ENCODE results near the gene U2SURP. TPM values are rescaled to one million over a fixed set of nuclear protein-coding genes. Genes with fewer than 3 reads are reported as not detected.

The U2SURP gene
- total RNA-seq, 1 experiment from 2014 or later: 168 TPM

GRCh38 chr3:142984255-142984654 lies 17.1 kb upstream of the U2SURP start:
- no peak overlapping the region for H2AK5ac ChIP-seq (ENCODE audit: insufficient read length, low read length)
- no peak overlapping the region for H3T11ph ChIP-seq (ENCODE audit: low read length)
- no peak overlapping the region for H2AFZ ChIP-seq (ENCODE audit: low read length)
- no peak for TF ChIP-seq CTCF (conservative IDR thresholded peaks at IDR 0.05)
- no peaks in the 10 kb centered on the region for H3K9me3 Mint-ChIP-seq
- no peak for DNase-seq
- H3K79me2 ChIP-seq (ENCODE audit: insufficient read depth, low read length): no peaks in the 10 kb centered on the region
- no peak overlapping the region for H3K4ac ChIP-seq (ENCODE audit: low read depth, low read length)
- H3K27ac Mint-ChIP-seq: no peak overlapping the region; a peak in 1 of 7 replicates
- H3K18ac ChIP-seq (ENCODE audit: insufficient read length, low read depth, low read length): no peak overlapping the region
- H4K91ac ChIP-seq (ENCODE audit: insufficient read length, low read depth, low read length): no peak overlapping the region
- no peak overlapping the region for H3K9ac ChIP-seq (ENCODE audit: extremely low read depth, insufficient read length, low read length)
- no peak overlapping the region for H2BK20ac ChIP-seq (ENCODE audit: low read depth, low read length, poor library complexity, severe bottlenecking)
- H3K9me3 ChIP-seq (ENCODE audit: control insufficient read depth, low read depth, low read length): no peaks in the 10 kb centered on the region
- H3K4me1 ChIP-seq (ENCODE audit: insufficient read depth, low read length): no peaks in the 10 kb centered on the region
- H2BK120ac ChIP-seq (ENCODE audit: low read depth, low read length, poor library complexity, severe bottlenecking): no peak overlapping the region
- WGBS (ENCODE audit: extremely low coverage, insufficient read length, low lambda C conversion rate): no CpG with 5 or more reads among the region's 3 CpGs
- no peaks in the 10 kb centered on the region for H3K27me3 ChIP-seq (ENCODE audit: insufficient read depth, low read length)
- no peak overlapping the region for H4K5ac ChIP-seq (ENCODE audit: insufficient read length, low read depth, low read length)
- H3K4me3 Mint-ChIP-seq: no peak overlapping the region
- H3K14ac ChIP-seq (ENCODE audit: insufficient read depth, low read length): no peak overlapping the region
- H3K4me2 ChIP-seq (ENCODE audit: insufficient read depth, insufficient read length, low read length): no peak overlapping the region
- peaks cover 5 to 23% of the 10 kb centered on the region in 2 experiments for H3K4me1 Mint-ChIP-seq
- no peaks in the 10 kb centered on the region for H3K36me3 Mint-ChIP-seq (ENCODE audit: insufficient read depth in 1 of 3, low read depth in 3 of 3)
- no peak overlapping the region for H3K27ac ChIP-seq (ENCODE audit: insufficient read length, low read depth, low read length)
- no peak overlapping the region for H3K23ac ChIP-seq (ENCODE audit: insufficient read length, low read depth, low read length)
- H3K27me3 Mint-ChIP-seq (ENCODE audit: low read depth): no peaks in the 10 kb centered on the region; the same call in 1 of the 2 replicates
- no peaks in the 10 kb centered on the region for H3K23me2 ChIP-seq (ENCODE audit: insufficient read length, low read depth, low read length, poor library complexity, severe bottlenecking)
- H2BK15ac ChIP-seq (ENCODE audit: low read depth, low read length): no peak overlapping the region
- no peaks in the 10 kb centered on the region for H4K20me1 ChIP-seq (ENCODE audit: control insufficient read depth, insufficient read depth, insufficient read length)
- no peak overlapping the region for H2BK12ac ChIP-seq (ENCODE audit: insufficient read length, low read depth, low read length)
- no peaks in the 10 kb centered on the region for H3K79me1 ChIP-seq (ENCODE audit: insufficient read depth, low read depth, low read length, poor library complexity, severe bottlenecking)
- no peak overlapping the region for H4K8ac ChIP-seq (replicated peaks; ENCODE audit: insufficient read length, low read depth, low read length)
- no peak overlapping the region for H2BK5ac ChIP-seq (ENCODE audit: insufficient read length, low read length)
- H3K56ac ChIP-seq (ENCODE audit: insufficient read length, low read depth, low read length): no peak overlapping the region

Data from H9 (cell line).